ENCODE measurements around the gene ATP2C2. TPM values are rescaled to one million over a fixed set of nuclear protein-coding genes. Genes with fewer than 3 reads are reported as not detected.

The ATP2C2 gene
- total and polyA plus RNA-seq, 2 of the 8 experiments (the other 6 are each of a cell fraction or from before 2014, with no cell fraction given): 1.2 to 2.8 TPM

GRCh38 chr16:84481051-84481735 lies 112.9 kb downstream of the ATP2C2 start:
- CTCF ChIA-PET (ENCODE audit: partially characterized antibody): interaction anchor here (0.8 to 5.0 kb wide), 7 partner anchors 10 to 429 kb away, joined by 3 to 66 read pairs (median 3); no protein-coding TSS in a partner anchor
- no peak overlapping the region for H2AFZ ChIP-seq (ENCODE audit: low read length)
- no peaks in the 10 kb centered on the region for H3K79me1 ChIP-seq (ENCODE audit: low read depth, low read length)
- TF ChIP-seq TAF1 (IDR thresholded peaks at IDR 0.05; ENCODE audit: low read depth, low read length) (no peak), USF2 (IDR thresholded peaks at IDR 0.05; ENCODE audit: low read length) (no peak), POLR2A (IDR thresholded peaks at IDR 0.05; ENCODE audit: control extremely low read depth in 1 of 2, low read depth in 2 of 2, low read length in 2 of 2) (no peak), CTCF (IDR thresholded peaks at IDR 0.05; ENCODE audit: control extremely low read depth in 1 of 3, insufficient read depth in 1 of 3, low read depth in 1 of 3, low read length in 3 of 3) (no peak), CBX5 (IDR thresholded peaks at IDR 0.05; ENCODE audit: low read depth, low read length) (no peak), JUND (IDR thresholded peaks at IDR 0.05; ENCODE audit: low read length) (no peak), RAD21 (IDR thresholded peaks at IDR 0.05 in 1 of 2, conservative IDR thresholded peaks at IDR 0.05 in 1 of 2; ENCODE audit: low read depth in 2 of 2, low read length in 2 of 2) (no peak), TCF12 (IDR thresholded peaks at IDR 0.05; ENCODE audit: low read depth, low read length) (no peak), RXRA (IDR thresholded peaks at IDR 0.05; ENCODE audit: insufficient read depth, low read depth, low read length) (no peak)

More at GRCh38 chr16:84481051-84481735, 112.9 kb downstream of the ATP2C2 start:
- Histone ChIP-seq H3K4me2 (ENCODE audit: insufficient read depth in 1 of 2, low read depth in 2 of 2, low read length in 2 of 2) (no peak overlapping the region), H3K18ac (ENCODE audit: extremely low read depth, low read length) (no peak overlapping the region), H2BK5ac (ENCODE audit: low read depth, low read length) (no peak overlapping the region), H3K14ac (ENCODE audit: insufficient read length) (no peak overlapping the region), H2BK15ac (ENCODE audit: low read length) (no peak overlapping the region), H2BK20ac (ENCODE audit: low read length) (no peak overlapping the region), H4K5ac (ENCODE audit: insufficient read length, low read depth, low read length) (no peak overlapping the region), H3K36me3 (ENCODE audit: control insufficient read depth in 2 of 4, insufficient read depth in 4 of 4, low read length in 3 of 4) (no peaks in the 10 kb centered on the region; a peak in 1 of 8 replicates), H3K27me3 (replicated peaks in 1 of 4; ENCODE audit: control insufficient read depth in 3 of 4, extremely low read depth in 1 of 4, insufficient read depth in 3 of 4, low read length in 3 of 4) (no peaks in the 10 kb centered on the region), H3K23me2 (ENCODE audit: low read depth, low read length) (no peaks in the 10 kb centered on the region), H3K4me1 (replicated peaks in 1 of 4; ENCODE audit: control insufficient read depth in 3 of 4, insufficient read depth in 4 of 4, low read length in 3 of 4) (no peaks in the 10 kb centered on the region), H3K4ac (replicated peaks; ENCODE audit: insufficient read length, low read depth, low read length) (no peak overlapping the region), H3K79me2 (ENCODE audit: control insufficient read depth in 1 of 2, insufficient read depth in 2 of 2, low read length in 2 of 2) (no peaks in the 10 kb centered on the region), H2AK5ac (ENCODE audit: low read depth, low read length) (no peak overlapping the region), H4K20me1 (replicated peaks in 1 of 2; ENCODE audit: control insufficient read depth in 1 of 2, insufficient read depth in 2 of 2, low read length in 2 of 2) (peaks cover 0 to 4% of the 10 kb centered on the region in 2 experiments), H3K9ac (replicated peaks in 1 of 4; ENCODE audit: extremely low read depth in 1 of 4, low read depth in 3 of 4, low read length in 3 of 4) (no peak overlapping the region), H3K9me3 (ENCODE audit: insufficient read depth in 2 of 2, low read depth in 1 of 2, low read length in 1 of 2) (no peaks in the 10 kb centered on the region), H3K23ac (ENCODE audit: insufficient read length) (no peak overlapping the region), H3K56ac (replicated peaks; ENCODE audit: insufficient read length, low read depth, low read length) (no peak overlapping the region), H2BK12ac (ENCODE audit: low read depth, low read length) (no peak overlapping the region), H2BK120ac (replicated peaks; ENCODE audit: low read depth, low read length) (no peak overlapping the region), H3K4me3 (ENCODE audit: extremely low read depth in 1 of 4, insufficient read depth in 2 of 4, low read depth in 3 of 4, low read length in 4 of 4) (no peak overlapping the region), H4K91ac (replicated peaks; ENCODE audit: insufficient read length, low read length) (no peak overlapping the region), H4K8ac (ENCODE audit: extremely low read depth, insufficient read depth, low read length) (no peak overlapping the region), H3K27ac (ENCODE audit: low read depth, low read length) (no peak overlapping the region)
- POLR2A ChIA-PET (ENCODE audit: partially characterized antibody): no interaction called here
- DNase-seq (ENCODE audit: low read depth in 1 of 2, low spot score in 2 of 2) (peak in 1 of 2 experiments; percentile 33), FAIRE-seq (no peak)
- 89% methylated on average over 21 of the region's 26 CpGs; no CpG with 5 or more reads in 1 of the 2 experiments for WGBS, 2 experiments (ENCODE audit: extremely low coverage in 1 of 2, insufficient coverage in 1 of 2, insufficient read length in 1 of 2, insufficient replicate concordance in 2 of 2, low coverage in 1 of 2, low lambda C conversion rate in 2 of 2, missing lambda C conversion rate in 1 of 2)

Data from H1 (cell line).